A549 treated with Mapracorat at 1 μM for 4 hours (cell line): ENCODE measurements around the gene FAM228B. TPM values are rescaled to one million over a fixed set of nuclear protein-coding genes. Genes with fewer than 3 reads are reported as not detected.

Source experiments
- total RNA-seq: library from RNA; stranded (reverse); fragments of 200-300 nt; extraction: Qiagen RNA extraction; gene quantifications from 5 replicates; pipeline ENCODE4 v1.2.3, GENCODE V29; 2022

Gene FAM228B
- total RNA-seq = 1.1 to 4.1 TPM (median 3.6 TPM) in 5 replicates

GRCh38 chr2:24123195-24123921 lies at the start of gene FAM228B, which contains the start of gene PFN4:
Gene FAM228B (plus strand): TSS chr2:24123469. CDS start chr2:24124362, 893 bp downstream.
Gene PFN4 (minus strand): TSS chr2:24123334. CDS start chr2:24122535, 799 bp downstream.

GRCh38 chr2:24075915-24076848 lies 47.1 kb upstream of the FAM228B start, which contains the start of gene SF3B6:
Gene SF3B6 (minus strand): TSS chr2:24076326. CDS start chr2:24076229, 97 bp downstream.

GRCh38 chr2:24084386-24085199 lies 38.7 kb upstream of the FAM228B start, which contains the start of gene TP53I3:
Gene TP53I3 (minus strand): TSS chr2:24084834. CDS start chr2:24084326, 508 bp downstream.

GRCh38 chr2:24174851-24175277 lies 51.6 kb downstream of the FAM228B start, which contains the start of gene FAM228A:
Gene FAM228A (plus strand): TSS chr2:24175053. CDS start chr2:24175481, 428 bp downstream.

Other genes with a start within 250 kb of the FAM228B start
- 5.6 to 8.5 TPM (median 7.2 TPM) in 5 replicates for gene ATAD2B, start 196.3 kb upstream of the FAM228B start, total RNA-seq
- gene UBXN2A, start 183.0 kb upstream of the FAM228B start, total RNA-seq = 19.8 to 25.0 TPM (median 22.7 TPM) in 5 replicates
- 0.11 to 0.64 TPM (median 0.59 TPM) in 5 replicates for gene MFSD2B, start 113.4 kb upstream of the FAM228B start, total RNA-seq
- gene WDCP, start 76.1 kb upstream of the FAM228B start, total RNA-seq = 11.7 to 14.3 TPM (median 12.9 TPM) in 5 replicates
- gene FKBP1B, start 73.7 kb upstream of the FAM228B start, total RNA-seq = 10.6 to 12.7 TPM (median 11.5 TPM) in 5 replicates
- gene SF3B6, start 47.1 kb upstream of the FAM228B start, total RNA-seq = 159 to 226 TPM (median 170 TPM) in 5 replicates
- 243 to 290 TPM (median 270 TPM) in 5 replicates for gene TP53I3, start 38.6 kb upstream of the FAM228B start, total RNA-seq
- gene PFN4, start 135 bp upstream of the FAM228B start, total RNA-seq = 1.1 to 1.9 TPM (median 1.9 TPM) in 5 replicates
- not detected in 5 replicates for gene FAM228A, start 51.6 kb downstream of the FAM228B start, total RNA-seq
- gene ITSN2, start 237.1 kb downstream of the FAM228B start, total RNA-seq = 15.2 to 23.2 TPM (median 21.6 TPM) in 5 replicates